NCI-H187 (cell line): ENCODE measurements around the gene AHCY.
"Not testable (repeated sequence)": the region's sequence is repeated elsewhere in the genome, so short reads cannot be mapped to it uniquely, and the experiment has no call there.

ENCODE experiments used
- DNase-seq, 2 experiments: peaks; one replicate each; lab custom pipeline; 2025; lab: John Stamatoyannopoulos, UW

The AHCY gene

DNA sequence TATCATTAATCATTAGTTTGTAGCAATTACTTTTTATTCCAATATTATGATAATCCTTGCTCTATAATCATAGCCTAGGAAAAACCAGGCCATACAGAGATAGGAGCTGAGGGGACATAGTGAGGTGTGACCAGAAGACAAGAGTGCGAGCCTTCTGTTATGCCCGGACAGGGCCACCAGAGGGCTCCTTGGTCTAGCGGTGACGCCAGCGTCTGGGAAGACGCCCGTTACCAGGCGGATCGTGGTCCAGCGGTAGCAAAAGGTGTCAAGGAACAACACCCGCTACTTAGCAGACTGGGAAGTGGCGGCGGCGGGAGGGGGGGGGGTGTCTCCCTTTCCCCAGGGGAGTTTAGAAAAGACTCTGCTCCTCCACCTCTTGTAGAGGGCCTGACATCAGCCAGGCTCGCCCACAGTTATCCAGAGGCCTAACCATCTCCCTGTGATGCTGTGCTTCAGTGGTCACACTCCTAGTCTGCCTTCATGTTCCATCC is 4.8 kb downstream of the AHCY start:
- not testable (repeated sequence) for DNase-seq

DNA sequence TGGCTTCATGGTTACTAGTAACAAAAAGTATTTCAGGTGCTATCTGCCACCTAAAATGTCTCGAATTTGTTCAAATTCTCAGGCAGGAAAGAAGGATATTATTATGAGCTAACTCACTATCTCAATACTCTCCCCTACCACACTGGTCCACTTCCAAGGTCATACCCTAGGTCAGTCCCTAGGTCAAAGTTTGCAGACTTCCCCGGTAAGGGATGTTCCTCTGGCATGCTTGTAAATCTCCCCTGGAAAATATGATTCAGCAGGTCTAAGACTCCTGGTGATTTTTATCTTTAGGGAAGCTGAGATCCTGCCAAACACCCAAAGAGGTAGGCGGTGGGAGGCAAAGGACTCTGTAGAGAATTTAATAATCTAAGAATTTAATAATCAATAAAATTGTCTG is 6.7 kb downstream of the AHCY start:
- DNase-seq: no peak

DNA sequence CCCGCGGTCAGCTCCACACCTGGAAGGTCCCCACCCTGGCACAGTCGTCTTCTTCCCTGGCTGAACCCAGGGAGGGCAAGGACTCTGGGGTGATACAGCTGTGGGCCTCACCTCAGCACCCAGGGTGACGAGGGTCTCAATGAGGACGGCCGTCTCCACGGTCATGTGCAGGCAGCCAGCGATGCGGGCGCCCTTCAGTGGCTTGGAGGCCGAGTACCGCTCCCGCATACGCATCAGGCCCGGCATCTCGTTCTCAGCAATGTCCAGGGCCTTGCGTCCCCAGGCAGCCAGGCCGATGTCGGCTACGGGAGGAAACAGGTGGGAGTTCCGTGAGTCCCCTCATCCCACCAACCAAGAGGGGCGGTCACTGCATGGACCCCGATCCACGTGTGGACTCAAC is 7.9 kb downstream of the AHCY start:
- DNase-seq: no peak

DNA sequence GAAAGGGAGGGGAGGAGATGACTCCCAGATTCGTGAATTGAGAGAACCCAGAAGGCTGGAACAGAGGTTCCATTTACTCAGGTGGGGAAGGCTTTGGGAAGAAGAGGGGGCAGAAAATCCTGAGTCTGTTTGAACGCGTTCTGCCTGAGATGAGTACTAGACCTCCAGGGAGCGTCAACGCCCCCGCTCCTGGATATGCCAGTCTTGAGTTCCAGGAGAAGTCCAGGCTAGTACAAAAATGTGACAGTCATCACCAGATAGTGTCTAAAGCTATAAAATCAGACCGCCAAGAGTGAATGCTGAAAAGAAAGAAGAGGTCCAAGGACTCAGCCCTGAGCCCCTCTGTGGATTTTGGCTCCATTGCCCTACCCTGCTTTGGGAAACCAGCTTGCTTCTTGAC is 8.6 kb downstream of the AHCY start:
- DNase-seq: no peak

DNA sequence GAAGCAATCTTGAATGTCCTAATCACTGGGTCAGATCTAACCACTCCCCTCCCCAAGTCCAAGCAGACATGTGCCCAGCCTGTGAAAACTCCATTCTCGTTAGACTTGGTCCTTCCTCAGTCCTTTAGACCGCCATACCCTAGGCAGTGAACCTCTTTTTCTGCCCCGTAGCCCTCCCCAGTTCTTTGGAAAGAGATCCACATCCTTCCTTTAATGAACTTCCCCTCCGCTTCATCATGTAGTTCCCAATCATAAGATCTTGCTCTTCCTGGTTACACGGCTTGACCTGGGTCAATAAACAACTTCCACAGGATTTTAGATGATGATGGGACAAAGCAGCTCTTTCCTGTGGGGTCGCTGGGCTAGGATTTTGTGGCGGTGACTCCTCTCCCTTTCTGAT is 9.6 kb downstream of the AHCY start:
- DNase-seq: no peak

DNA sequence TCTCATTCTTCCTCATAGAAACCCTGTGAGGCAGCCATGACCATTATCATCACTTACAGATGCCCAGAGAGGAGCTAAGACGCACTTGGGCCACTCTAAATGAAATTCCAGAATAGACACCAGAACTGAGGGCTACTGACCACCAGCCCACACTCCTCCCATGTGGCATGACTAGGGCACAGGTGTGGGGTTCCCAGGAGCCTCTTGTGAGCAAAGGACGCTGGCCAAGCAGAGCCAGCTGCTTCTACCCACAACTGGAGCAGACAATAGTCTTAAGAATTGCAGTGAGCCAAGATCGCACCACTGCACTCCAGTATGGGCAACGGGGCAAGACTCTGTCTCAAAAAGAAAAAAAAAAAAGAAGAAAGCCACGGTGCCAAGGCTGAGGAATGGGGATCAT is 10.0 kb downstream of the AHCY start:
- no peak for DNase-seq

DNA sequence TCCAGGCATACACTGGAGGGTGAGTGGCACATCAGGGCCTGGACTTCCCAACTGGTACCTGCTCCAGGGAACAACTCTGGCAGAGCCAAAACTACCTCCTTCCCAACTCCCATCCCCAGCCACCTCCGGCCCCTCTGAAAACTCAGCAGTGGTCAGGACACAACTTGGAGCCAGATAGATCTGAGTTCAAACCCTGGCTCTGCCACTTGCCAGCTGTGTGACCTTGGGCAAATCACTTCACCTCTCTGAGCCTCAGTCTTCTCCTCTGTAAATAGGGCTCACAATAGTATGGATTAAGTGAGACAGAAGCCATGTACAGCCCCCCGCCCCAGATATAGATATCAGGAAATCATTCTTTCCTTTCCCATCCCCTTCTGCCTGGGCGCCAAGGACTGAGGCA is 10.7 kb downstream of the AHCY start:
- no peak for DNase-seq

DNA sequence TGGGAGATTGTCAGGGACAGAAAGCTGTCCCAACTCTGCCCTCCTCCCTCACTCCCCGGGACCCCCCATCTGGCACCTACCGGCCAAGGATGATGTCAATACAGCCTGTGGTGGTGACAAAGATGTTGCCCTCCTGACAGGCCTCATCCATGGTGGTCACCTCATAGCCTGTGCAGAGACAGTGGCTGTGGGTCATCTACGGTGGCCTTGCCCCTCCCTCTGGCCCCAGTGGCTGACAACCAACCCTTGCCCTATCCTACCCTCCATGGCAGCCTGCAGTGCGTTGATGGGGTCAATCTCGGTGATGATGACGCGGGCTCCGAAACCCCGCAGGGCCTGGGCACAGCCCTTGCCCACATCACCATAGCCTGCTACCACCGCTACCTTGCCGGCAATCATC is 12.7 kb downstream of the AHCY start:
- no peak for DNase-seq

DNA sequence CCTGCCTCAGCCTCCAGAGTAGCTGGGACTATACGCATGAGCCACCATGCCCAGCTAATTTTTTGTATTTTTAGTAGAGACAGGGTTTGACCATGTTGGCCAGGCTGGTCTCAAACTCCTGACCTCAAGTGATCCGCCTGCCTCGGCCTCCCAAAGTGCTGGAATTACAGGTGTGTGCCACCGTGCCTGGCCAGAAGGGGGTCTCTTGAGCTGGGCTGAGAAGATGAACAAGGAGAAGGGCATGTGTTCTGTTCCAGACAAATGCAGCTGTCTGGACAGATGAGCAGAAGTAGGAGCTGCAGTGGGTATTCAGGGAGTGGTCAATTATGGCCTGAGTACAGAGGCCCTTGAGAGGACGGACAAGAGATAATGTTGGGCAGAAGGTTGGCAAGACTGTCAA is 15.7 kb downstream of the AHCY start:
- DNase-seq: not testable (repeated sequence)

DNA sequence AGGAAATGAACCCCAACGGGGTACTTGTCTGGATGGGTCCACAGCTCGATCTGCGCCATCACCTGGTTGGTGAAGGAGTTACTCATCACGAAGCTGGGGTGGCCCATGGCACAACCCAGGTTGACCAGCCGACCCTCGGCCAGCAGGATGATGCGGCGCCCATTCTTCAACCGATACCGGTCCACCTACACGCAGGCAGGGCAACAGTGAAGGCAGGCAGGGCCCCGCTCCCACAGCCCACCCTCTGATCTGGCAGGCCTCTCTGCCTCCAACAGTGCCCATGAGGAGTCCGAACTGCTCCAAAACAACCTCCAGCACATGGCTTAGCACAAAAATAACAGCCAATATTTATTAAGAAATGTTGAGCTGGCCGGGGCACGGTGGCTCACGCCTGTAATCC is 17.7 kb downstream of the AHCY start:
- DNase-seq: no peak

DNA sequence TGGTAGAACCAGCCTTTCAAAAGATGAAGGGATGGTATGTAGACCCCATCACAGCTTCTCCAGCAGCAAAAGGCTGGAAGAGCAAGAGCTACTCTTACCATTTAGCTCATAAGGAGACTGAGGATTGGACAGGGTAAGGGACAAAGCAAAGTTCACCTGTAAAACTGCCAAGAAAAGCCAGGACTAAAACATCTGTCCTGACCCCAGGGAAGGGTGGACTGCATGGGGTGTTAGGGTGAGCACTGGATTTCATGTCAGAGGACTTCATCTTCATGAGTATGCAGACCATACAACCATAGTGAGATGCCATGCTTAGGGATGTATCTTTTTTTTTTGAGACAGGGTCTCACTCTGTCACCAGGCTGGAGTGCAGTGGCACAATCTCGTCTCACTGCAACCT is 19.3 kb downstream of the AHCY start:
- no peak for DNase-seq

DNA sequence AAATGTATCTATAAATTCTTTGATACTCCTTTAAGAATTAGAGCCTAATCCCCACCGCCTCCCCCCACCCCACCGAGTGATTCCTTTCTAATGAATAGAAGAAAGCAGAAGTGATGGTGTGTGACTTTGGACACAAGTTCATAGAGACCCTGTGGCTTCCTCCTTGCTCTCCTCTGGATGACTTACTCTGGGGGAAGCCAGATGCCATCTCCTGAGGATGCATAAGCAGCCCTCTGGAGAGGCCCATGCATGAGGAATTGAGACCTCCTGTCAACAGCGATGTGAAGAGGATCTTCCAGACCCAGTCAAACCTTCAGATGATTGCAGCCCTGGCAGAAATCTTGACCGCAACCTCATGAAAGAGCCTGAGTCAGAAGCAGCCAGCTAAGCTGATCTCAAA is 21.1 kb downstream of the AHCY start:
- no peak for DNase-seq

DNA sequence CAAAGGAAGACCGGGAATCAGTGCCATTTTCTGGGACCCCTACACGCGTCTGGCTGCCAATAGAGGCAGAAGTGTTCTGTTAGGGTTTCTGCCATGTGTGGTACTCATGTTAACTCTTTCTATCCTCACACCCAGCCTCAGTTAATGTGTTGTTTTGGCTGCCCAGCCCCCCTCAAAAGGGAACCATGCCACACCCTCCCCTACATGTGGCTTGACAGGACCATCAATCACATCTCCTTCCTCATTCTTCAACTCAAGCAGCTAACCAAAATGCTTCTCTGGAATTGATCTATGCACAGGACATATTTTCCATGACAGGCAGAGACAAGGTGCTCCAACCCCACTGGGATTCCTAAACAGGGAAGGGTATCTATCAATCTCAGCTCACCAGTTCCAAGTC is 22.0 kb downstream of the AHCY start:
- no peak for DNase-seq

DNA sequence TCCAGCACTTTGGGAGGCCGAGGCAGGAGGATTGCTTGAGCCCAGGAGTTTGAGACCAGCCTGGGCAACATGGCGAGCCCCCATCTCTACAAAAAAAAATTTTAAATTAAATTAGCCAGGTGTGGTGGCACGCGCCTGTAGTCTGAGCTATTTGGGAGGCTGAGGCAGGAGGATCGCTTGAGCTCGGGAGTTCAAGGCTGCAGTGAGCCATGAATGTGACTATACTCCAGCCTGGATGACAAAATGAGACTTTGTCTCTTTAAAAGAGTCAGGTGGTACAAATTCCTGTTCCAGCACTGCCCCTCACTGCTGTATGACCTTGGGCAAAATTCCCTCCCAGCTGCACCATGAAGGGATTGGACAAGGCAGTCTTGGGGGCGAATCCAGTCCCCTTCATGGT is 28.5 kb downstream of the AHCY start:
- DNase-seq: no peak

DNA sequence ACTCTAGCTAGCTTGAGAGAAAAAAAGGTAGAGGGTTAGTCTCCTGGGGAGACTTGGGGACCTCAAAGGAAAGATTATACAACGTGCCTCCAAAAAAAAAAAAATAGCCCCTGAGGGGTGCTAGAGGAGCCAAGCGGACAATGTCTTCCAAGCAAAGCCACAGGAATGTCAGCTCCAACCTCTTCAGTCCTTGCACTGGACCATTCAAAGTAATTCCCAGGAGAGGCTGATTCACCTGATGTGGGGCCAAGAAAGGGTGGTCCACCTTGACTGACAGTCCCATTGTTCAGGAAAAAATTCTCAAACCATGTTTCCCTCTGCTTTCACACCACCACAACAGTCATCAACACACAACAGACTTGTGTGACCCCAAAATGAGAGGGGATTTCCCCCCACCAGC is 31.2 kb downstream of the AHCY start:
- DNase-seq: no peak

DNA sequence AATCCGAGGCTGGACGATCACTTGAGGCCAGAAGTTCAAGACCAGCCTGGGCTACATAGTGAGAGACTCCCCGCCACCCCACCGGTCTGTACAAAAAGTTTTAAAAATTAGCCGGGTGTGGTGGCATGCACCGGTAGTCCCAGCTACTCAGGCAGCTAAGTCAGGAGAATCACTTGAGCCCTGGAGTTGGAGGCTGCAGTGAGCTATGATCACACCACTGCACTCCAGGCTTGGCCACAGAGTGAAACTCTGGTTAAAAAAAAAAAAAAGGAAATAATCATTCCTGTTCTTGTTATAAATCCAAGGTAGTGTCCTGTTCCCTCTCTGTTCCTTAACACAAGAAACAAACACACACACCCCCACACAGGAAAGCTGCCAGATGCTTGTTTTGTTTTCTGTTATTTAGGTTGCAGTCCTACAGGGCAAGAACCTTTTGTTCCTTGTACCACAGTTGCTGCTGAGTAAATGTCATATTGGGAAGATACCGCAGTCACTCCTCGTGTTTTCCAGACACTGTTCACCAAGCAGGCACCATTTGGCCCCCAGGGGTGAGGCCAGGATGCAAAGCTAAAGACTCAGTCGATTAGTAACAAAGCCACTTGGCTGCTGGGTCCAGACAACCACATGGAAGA is 33.0 kb downstream of the AHCY start:
- DNase-seq: no peak

DNA sequence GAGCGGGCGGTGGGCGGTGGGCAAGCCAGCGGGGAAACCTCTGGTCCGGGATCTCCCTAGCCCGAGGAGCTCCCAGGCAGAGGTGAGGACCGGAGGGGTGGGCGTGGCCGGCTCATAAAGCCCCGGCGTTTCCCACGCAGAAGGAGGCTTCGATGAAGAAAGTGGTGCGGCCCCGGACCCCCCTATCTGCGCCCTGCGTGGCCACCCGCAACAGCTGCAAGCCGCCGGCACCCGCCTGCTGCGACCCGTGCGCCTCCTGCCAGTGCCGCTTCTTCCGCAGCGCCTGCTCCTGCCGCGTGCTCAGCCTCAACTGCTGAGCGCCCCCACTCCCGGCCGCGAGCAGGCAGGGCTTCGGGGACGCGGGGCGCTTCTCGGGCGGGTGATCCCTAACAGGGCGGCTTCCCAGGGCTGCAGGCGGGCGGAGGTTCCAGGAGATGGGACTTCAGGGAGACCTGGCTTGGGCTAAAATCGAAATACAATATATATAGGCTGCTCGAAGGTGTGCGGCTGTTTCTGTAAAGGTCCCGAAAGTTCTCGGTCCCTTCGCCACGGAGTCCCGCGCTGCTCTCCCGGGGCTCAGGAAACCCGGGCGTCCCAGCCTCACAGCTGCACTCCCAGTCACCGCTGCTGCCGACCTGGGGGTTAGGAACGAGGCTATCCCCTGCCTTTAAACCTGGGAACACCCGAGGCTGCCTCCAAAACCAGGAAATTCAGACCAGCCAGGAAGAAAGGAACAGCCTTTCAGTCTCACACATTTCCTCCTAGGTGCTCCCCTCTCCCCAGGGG is 34.1 kb downstream of the AHCY start:
- no peak for DNase-seq

DNA sequence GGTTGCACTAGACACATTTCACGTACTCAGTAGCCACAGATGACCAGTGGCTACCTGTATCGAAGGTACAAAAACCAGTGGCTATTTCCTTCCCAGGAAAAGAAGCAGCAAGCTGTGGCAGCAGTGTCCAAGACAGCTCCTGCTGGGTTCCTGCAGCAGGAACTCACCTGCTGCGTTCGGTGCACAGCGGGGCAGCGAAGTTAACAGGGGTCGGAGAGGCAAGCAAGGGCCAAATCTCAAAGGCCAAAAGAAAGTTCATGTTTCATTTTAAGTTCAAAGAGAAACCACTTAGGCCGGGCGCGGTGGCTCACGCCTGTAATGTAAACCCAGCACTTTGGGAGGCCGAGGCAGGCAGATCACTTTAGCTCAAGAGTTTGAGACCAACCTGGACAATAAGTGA is 35.0 kb downstream of the AHCY start:
- DNase-seq: no peak

DNA sequence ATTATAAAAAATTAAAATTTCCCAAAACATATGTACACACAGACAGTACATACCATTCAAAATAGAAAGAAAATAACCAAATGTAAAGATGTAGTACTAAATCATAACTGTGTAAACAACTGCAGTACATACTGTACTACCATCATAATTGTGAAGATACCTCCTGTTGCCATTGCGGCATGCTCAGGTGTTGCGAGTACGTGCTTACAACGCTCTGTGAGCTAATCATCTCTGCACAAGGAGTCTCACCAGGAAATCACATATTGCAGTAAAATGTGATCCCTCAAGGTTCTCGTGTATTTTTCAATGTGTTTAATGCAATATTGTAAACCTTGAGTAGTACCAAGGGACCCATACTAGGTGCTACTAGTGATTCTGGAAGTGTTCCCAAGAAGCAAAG is 39.0 kb downstream of the AHCY start:
- DNase-seq: no peak

DNA sequence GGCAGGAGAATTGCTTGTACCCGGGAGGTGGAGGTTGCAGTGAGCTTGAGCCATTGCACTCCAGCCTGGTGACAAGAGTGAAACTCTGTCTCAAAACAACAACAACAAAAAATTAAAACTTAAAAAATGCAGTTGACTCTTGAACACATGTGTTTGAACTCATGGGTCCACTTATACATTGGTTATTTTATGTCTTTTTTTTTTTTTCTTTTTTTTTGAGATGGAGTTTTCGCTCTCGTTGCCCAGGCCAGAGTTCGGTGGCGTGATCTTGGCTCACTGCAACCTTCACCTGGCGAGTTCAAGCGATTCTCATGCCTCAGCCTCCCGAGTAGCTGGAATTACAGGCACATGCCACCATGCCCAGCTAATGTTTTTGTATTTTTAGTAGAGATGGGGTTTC is 39.7 kb downstream of the AHCY start:
- DNase-seq: not testable (repeated sequence)

DNA sequence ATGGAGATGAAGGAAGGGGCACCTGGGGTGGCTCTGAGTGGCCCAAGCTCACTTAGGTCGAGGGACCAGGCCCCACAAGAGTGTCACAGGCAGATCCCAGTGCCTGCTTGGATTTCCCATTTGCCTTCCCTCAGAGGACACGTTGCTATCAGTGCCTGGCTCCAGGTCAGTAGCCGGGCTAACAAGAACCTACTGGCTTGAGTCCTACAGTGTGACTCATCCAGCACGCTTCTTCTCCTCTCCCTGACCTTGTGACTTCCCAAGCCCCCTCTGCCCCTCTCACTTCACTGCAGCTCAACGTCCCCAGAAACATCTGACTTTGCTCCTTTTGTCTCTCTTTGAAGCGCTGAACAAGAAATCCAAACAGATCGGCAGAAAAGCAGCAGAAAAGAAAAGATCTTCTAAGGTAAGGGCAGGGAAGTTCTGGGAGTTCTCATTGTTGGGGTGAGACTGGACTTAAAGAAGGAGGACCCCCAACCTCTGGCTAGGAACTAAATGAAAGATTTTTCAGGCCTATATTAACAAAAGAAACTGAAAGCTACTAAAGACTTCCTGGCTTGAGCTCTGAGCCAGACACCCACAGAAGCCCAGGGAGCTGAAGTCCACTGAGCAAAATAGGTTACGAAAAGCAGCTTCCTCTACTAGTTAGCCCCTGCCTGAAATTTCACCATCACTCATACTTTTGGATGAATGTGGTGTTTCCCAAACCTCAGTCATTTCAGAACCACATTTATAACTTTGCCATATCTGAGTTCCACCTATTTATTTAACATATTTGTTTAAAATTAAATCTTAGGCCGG is 40.5 kb downstream of the AHCY start:
- no peak for DNase-seq

DNA sequence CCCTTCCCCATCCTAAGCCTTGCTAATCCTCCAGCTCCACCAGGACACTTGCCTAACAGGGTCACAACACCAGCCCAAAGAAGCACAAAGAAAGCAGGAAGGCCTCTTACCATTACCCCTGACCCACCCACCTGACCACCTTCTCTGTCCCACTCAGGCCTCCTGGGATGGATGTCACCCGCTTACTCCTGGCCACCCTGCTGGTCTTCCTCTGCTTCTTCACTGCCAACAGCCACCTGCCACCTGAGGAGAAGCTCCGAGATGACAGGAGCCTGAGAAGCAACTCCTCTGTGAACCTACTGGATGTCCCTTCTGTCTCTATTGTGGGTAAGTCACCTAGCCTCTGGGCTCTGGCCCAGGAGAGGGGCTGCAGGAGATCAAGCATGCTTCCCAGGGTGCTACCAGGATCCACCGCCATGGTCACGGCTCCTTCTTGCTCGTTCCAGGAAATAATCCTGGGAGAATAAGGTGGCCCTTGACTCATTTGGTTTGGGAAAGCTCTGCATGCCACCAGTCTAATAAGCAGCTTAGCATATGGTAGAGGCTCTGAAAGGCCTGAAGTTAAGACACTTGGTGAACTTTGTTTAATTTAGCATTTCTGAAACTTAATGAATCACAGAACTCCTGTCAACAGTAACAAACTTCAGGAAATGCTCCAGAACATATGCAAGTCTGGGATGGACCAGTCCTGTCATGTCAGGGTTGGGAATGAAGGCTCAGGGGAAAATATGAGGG is 42.8 kb downstream of the AHCY start:
- no peak for DNase-seq
